Heart left ventricle (tissue), 13 donors: ENCODE results near the gene SCN1A.

Experiments used
- POLR2A ChIP-seq, 2 donors: fragments of 450-650 bp; IDR thresholded peaks; one replicate each; pipeline ENCODE4 v1.6.1; 2017; ENCODE audit warnings: antibody characterized with exemption in 2 of 2, mild to moderate bottlenecking in 2 of 2, moderate library complexity in 2 of 2
- TF ChIP-seq, protein P1 (sequence below), 12 donors: fragments of 200-600 bp; sonication (generic) in 4 of 12; IDR thresholded peaks; one replicate each; pipeline versions ENCODE4 v1.5.0 to v1.8.0; 2018 to 2022; ENCODE audit warnings: antibody characterized with exemption in 12 of 12, mild to moderate bottlenecking in 5 of 12
- donor health status: ischemic (EF 13 %, LVEDD 7.1; RV severe dilation, severe dysfunction).
- donor health status: DM: no; HTN: yes; CAD: no.
- donor health status: DM: no; HTN: no; CAD: no.
- donor health status: ischemic (EF 25% LVEDD 6.9; RV normal size, moderate dysfunction).
- donor health status: ischemic (EF 25% LVEDD 5.7; RV mildly dilated, moderate dysfunction).
- donor health status: ischemic (EF 35%, LVEDD 5.7; RV mildly dilated, moderate dysfunction).
- donor health status: nonischemic (EF 11% LVEDD 7.7; RV severe dilation, severe dysfunction).
- donor health status: DM: yes; HTN: yes; CAD: no.
- donor health status: PGD.
- donor health status: ischemic (EF 29% LVEDD 5.4; RV normal size, mild dysfunction).
- donor health status: nonischemic (EF 23%, LVEDD 6.1; RV moderate dilation, normal function).

GRCh38 chr2:166167449-166167848 is 39.6 kb upstream of the SCN1A start:
- TF ChIP-seq, protein P1, sequence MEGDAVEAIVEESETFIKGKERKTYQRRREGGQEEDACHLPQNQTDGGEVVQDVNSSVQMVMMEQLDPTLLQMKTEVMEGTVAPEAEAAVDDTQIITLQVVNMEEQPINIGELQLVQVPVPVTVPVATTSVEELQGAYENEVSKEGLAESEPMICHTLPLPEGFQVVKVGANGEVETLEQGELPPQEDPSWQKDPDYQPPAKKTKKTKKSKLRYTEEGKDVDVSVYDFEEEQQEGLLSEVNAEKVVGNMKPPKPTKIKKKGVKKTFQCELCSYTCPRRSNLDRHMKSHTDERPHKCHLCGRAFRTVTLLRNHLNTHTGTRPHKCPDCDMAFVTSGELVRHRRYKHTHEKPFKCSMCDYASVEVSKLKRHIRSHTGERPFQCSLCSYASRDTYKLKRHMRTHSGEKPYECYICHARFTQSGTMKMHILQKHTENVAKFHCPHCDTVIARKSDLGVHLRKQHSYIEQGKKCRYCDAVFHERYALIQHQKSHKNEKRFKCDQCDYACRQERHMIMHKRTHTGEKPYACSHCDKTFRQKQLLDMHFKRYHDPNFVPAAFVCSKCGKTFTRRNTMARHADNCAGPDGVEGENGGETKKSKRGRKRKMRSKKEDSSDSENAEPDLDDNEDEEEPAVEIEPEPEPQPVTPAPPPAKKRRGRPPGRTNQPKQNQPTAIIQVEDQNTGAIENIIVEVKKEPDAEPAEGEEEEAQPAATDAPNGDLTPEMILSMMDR (IDR thresholded peaks at IDR 0.05) = no peak
- no peak for TF ChIP-seq POLR2A (IDR thresholded peaks at IDR 0.05)
